ENCODE measurements around the gene OR2V2.

DNA sequence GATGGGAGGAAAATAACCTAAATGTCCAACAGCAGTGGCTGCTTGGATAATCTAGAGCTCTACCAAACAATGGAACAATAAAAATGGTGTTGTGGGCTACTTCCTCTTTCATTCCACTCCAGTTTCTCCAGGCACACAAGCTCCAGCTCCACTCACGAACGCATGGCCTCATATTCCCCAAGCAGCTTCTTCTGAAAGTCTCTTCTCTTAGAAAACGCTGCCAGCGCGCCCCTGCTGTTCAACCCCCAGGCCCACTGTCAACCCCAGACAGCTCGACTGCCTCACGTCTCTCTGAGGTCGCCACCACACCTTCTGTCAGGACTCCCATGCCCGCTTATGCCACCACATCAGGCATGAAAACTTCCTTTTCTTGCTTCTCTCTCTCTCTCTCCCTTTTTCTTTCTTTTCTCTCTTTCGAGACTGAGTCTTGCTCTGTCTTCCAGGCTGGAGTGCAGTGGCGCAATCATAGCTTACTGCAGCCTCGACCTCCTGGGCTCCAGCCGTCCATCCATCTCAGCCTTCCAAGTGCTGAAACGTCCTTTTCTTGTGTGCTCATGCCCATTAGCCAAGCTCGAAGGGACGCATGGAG is 16.2 kb downstream of the OR2V2 start:
- TF ChIP-seq, protein P1, sequence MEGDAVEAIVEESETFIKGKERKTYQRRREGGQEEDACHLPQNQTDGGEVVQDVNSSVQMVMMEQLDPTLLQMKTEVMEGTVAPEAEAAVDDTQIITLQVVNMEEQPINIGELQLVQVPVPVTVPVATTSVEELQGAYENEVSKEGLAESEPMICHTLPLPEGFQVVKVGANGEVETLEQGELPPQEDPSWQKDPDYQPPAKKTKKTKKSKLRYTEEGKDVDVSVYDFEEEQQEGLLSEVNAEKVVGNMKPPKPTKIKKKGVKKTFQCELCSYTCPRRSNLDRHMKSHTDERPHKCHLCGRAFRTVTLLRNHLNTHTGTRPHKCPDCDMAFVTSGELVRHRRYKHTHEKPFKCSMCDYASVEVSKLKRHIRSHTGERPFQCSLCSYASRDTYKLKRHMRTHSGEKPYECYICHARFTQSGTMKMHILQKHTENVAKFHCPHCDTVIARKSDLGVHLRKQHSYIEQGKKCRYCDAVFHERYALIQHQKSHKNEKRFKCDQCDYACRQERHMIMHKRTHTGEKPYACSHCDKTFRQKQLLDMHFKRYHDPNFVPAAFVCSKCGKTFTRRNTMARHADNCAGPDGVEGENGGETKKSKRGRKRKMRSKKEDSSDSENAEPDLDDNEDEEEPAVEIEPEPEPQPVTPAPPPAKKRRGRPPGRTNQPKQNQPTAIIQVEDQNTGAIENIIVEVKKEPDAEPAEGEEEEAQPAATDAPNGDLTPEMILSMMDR (IDR thresholded peaks at IDR 0.05), result no peak
- no peak for TF ChIP-seq POLR2A (IDR thresholded peaks at IDR 0.05)
